GM19025 (cell line): ENCODE results near the gene HBQ1.
"Not testable (repeated sequence)": the region's sequence is repeated elsewhere in the genome, so short reads cannot be mapped to it uniquely, and the experiment has no call there.

Source experiments
- ATAC-seq: cut with Tn5 transposase; IDR thresholded peaks from one replicate; pipeline ENCODE4 v1.9.1; 2021; ENCODE audit warnings: mild to moderate bottlenecking, low read depth, moderate library complexity; ENCODE audit not compliant: unreplicated experiment

Gene HBQ1

GRCh38 chr16:160242-160641 lies 20.0 kb upstream of the HBQ1 start:
- not testable (repeated sequence) for ATAC-seq

GRCh38 chr16:160691-161190 lies 19.5 kb upstream of the HBQ1 start:
- no peak for ATAC-seq

GRCh38 chr16:162271-162991 lies 17.8 kb upstream of the HBQ1 start:
- ATAC-seq = no peak

- ATAC-seq = not testable (repeated sequence)
Measured at GRCh38 chr16:163139-163538, 17.1 kb upstream of the HBQ1 start.

GRCh38 chr16:163696-164095 lies 16.6 kb upstream of the HBQ1 start:
- not testable (repeated sequence) for ATAC-seq

GRCh38 chr16:164134-164823 lies 16.0 kb upstream of the HBQ1 start:
- ATAC-seq = not testable (repeated sequence)

- ATAC-seq = no peak
Measured at GRCh38 chr16:164827-165538, 15.3 kb upstream of the HBQ1 start.

- no peak for ATAC-seq
Measured at GRCh38 chr16:165539-166374, 14.5 kb upstream of the HBQ1 start, which contains the start of gene HBM. TSS of gene HBM (plus strand) at chr16:165978. CDS start at chr16:165998, 20 bp downstream.

GRCh38 chr16:166375-167121 lies 13.7 kb upstream of the HBQ1 start:
- no peak for ATAC-seq

GRCh38 chr16:167122-167690 lies 13.1 kb upstream of the HBQ1 start:
- no peak for ATAC-seq

GRCh38 chr16:168424-168823 lies 11.8 kb upstream of the HBQ1 start:
- no peak for ATAC-seq

GRCh38 chr16:169014-169413 lies 11.2 kb upstream of the HBQ1 start:
- ATAC-seq = no peak

GRCh38 chr16:170088-170507 lies 10.2 kb upstream of the HBQ1 start:
- not testable (repeated sequence) for ATAC-seq

- no peak for ATAC-seq
Measured at GRCh38 chr16:170788-171187, 9.5 kb upstream of the HBQ1 start.

- ATAC-seq = not testable (repeated sequence)
Measured at GRCh38 chr16:172374-172941, 7.8 kb upstream of the HBQ1 start, which contains the start of gene HBA2. TSS of gene HBA2 (plus strand) at chr16:172876. CDS start at chr16:172913, 37 bp downstream.

- ATAC-seq = not testable (repeated sequence)
Measured at GRCh38 chr16:173211-173854, 6.9 kb upstream of the HBQ1 start.

GRCh38 chr16:173928-174769 lies 6.1 kb upstream of the HBQ1 start:
- not testable (repeated sequence) for ATAC-seq
